ENCODE measurements around the gene DRD3.

Gene DRD3

DNA sequence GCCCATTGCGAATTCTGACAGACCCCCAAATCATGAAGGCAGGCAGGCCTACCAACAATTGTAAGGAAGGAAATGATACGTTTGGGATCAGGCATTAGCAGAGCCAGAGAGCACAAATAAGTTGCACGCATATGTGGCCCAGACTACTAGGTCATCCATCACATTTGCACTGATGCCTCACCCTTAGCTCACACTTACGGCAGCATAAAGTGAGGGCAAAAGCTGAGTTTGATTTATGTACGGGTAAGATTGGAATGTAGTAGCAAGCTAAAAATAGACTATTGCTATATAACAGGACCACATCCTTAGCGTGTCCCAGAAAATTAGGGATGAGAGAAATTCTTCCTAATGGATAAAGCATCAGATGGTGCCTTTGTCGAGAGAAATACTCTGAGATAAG is 63.7 kb downstream of the DRD3 start:
- DNase-seq: no peak

DNA sequence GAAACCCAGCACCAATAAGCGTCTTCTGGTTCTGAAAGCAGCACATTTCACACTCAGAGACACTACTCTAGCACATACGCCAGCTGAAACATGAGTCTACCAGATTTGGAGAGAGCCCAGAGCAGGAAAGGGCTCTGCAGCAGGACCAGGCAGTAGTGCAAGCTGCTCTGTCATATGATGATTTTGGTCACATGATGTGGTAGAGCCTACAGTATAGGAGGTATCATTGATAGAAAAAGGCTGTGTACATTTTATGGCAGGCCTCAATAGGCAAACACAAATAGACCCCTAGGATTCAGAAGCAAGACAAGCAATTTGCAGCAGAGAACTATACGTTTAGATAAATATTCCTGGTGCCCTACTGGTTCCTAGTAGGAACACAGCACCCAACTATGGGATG is 64.1 kb downstream of the DRD3 start:
- DNase-seq: no peak

- no peak for DNase-seq
Measured at GRCh38 chr3:114112696-114113095, 66.2 kb downstream of the DRD3 start.

DNA sequence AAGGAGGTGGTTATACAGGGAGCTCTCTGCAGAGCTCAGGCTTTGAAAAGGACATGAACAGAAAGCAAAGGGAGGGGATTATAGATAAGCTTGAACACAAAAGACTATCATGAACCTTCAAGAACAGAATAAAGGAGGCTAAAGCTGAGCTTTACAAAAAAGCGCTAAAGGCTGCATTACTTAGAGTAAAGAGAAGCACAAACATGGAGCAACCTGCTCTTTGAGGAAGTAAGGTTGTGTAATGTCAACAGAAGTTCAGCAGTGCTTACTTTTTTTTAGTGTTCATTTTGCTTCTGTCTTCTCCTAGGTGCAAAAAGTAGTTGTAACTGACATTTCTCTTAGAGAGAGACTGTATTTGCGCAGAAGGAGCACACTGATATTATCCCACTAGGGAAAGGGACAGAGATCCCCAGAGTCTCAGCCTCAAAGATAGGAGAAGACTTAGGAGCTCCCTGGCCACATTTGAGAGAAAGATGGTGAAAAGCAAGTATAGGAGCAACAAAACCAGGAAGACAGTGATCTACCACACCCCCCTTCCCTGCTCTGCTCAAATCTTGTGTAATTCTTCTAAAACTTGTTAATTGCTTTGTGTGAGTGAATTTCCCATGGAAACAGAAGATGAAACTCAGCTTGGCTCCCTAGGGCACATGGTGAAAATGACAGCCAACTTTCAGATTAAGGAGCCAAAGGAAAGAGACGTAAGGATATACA is 67.6 kb downstream of the DRD3 start:
- DNase-seq: no peak

DNA sequence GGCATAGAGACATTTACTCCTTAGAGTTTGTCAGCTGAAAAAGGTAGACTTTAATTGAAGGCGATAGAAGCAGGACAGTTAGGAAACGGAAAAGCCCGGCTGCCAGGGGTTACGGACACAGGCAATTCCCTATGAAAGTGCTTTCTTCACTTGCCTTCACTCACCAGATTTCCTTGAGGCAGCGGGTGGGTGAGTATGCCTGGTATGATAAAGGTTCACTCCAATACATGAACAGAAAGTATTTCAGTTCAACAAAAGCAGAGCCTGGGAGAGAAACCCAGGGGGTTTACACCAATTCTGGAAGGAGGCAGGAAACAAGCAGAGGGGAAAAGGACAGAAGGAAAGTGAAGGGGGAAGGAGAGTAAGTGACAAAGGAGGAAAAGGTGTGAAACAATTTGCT is 68.4 kb downstream of the DRD3 start:
- DNase-seq: no peak

DNA sequence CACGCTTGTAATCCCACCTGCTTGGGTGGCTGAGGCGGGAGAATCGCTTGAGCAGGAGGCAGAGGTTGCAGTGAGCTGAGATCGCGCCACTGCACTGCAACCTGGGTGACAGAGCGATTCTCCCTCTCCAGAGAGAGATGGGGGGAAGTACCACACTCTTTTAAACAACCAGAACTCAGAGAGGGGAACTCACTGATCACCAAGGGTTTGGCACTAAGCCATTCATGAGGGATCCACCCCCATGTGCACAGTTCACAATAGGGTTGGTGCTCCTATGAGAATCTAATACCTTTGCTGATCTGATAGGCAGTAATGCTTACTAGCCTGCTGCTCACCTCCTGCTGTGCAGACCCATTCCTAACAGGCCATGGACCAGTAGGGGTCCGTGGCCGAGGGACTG is 70.7 kb downstream of the DRD3 start:
- DNase-seq: no peak

GRCh38 chr3:114104414-114104813 is 74.4 kb downstream of the DRD3 start:
- no peak for DNase-seq

- DNase-seq: no peak
Measured at GRCh38 chr3:114103858-114104257, 75.0 kb downstream of the DRD3 start.

DNA sequence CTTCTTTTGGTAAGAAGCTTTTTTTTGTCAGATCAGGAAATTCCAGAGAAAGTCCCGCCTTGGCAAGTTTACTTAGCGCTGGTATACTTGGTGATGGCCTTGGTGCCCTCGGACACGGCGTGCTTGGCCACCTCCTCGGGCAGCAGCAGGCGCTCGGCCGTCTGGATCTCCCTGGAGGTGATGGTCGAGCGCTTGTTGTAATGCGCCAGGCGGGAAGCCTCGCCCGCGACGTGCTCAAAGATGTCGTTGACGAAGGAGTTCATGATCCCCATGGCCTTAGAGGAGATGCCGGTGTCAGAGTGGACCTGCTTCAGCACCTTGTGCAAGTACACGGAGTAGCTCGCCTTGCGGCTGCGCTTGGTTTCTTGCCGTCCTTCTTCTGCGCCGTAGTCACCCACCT is 75.7 kb downstream of the DRD3 start:
- no peak for DNase-seq

GRCh38 chr3:114101101-114101500 is 77.8 kb downstream of the DRD3 start:
- DNase-seq: no peak

- no peak for DNase-seq
Measured at GRCh38 chr3:114095796-114096195, 83.1 kb downstream of the DRD3 start.

DNA sequence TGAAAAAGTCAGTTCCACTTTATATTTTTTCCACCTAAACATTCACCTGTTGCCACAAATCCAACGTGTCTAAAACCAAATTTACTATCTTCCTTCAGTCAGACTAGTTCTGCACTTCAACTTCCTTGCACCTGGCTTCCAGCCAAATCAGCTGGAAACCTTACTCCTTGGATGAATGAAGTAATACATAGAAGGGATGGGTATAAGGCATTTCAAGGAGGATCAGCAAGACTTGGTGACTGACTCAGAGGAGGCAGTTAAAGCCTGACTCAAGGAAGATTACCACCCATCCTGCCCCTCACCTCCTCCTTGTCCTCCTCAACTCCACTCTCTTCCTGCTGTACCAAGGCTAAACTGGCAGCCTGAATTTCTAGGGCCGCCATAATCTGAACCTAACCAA is 85.3 kb downstream of the DRD3 start:
- DNase-seq: no peak

DNA sequence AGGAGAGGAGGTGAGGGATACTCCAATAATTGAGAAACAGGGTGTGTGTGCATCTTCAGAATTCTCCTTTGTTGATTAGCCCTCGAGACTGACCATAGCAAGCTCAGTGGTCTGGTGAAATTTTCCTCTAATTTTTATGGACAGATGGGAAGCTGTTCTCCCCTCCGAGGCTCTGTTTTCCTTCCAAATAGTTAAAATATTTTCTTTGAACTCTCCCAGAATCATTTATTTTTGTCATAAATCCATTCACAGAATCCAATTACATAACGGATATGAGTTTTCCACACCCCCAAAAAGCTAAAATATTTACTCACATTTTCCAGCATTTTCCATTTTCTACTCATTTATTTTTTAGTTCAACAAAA is 85.9 kb downstream of the DRD3 start:
- DNase-seq: no peak

GRCh38 chr3:114092151-114093015 is 86.5 kb downstream of the DRD3 start:
- no peak for DNase-seq

DNA sequence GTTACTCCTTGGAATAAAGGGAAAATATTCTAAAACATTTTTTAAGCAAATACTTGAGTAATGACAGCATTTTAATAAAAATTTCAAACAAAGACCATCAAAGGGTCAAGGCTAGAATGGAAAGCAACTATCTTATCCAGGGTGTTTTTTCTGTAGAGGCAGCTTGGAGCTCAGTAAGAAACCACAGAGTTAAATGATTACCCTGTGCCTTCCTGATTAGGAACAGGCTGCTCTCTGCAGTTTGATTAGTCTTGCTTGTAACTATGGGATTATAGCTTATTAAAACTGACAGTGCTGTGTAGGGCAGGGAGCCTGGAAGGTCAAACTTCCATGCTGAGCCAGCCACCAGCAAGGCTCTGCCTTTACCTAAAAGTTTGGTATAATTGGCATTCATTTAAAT is 89.2 kb downstream of the DRD3 start:
- no peak for DNase-seq

GRCh38 chr3:114086356-114086755 is 92.5 kb downstream of the DRD3 start:
- no peak for DNase-seq

DNA sequence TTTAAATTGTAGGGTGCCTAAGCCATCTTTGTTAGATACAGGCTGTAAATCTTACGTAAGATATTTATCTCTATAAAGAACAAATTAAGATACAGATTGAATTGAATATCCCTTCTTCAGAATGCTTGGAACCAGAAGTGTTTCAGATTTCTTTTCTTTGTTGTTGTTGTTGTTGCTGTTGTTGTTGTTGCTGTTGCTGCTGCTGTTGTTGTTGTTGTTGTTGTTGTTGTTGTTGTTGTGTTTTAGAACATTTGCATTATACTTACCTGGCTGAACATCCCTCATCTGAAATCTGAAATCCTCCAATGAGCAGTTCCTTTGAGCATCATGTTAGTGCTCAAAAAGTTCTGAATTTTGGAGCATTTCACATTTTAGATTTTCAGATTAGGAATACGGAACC is 95.7 kb downstream of the DRD3 start:
- DNase-seq: no peak

DNA sequence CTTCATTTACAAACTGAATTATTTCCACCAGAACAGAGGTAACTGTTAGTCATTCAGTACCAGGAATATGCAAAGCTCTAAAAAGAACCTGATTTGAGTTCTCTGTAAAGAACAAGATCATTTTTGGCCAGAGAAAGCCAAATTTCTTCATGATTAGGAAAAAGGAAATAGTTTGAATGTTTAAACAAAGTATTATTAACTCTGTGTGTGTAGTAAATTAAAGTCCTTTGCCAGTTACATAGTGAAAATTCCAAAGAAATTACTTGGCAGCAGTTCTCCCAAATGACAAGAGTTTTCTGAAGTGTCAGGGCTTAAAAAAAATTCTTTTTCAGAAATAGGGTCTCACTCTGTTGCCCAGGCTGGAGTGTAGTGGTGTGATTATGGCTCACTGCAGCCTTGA is 97.8 kb downstream of the DRD3 start:
- no peak for DNase-seq

DNA sequence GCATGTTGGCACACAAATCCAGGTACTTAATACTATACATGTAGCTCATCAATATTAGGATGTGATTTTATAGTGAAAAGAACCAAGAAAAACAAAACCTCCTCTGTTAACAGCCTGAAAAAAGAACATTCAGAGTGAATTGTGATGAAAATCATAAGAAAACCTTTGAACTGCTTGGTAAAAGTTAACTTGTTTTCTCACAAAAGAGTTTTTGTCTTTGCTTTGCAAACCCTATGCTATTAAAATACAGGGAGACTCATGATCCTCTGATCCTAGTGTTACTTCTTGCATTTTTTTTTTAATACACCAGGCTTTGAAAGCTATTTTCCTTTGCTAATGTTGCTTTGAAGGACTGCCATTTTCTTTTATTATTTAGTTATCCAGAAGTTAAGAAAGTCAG is 98.7 kb downstream of the DRD3 start:
- DNase-seq: no peak

- no peak for DNase-seq
Measured at GRCh38 chr3:114079761-114080160, 99.1 kb downstream of the DRD3 start.

DNA sequence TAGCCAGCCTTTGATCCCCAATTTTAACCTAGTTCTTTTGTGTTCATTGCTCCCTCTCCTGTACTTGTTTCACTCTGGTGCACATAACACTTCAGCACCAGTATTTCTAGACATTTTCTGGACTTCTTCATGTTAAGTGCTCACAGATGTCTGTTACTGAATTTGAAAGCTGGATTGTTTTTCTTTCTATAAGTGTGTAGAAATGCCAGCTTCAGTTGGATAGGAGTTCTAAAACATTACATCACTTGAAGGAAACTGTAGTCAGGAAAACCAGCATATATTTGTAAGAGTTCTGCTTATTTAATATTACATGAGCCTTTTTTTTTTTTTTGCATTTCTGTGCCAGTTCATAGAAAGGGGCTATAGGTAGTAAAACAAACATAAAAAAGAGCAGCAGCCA is 100.7 kb downstream of the DRD3 start:
- no peak for DNase-seq
